HG02798 (cell line): ENCODE results near the gene HK2.

Experiments
- ATAC-seq: cut with Tn5 transposase; IDR thresholded peaks from one replicate; pipeline ENCODE4 v1.9.1; 2021; ENCODE audit warnings: mild to moderate bottlenecking; ENCODE audit not compliant: unreplicated experiment, poor library complexity

The HK2 gene

GRCh38 chr2:74924463-74925265, 90.7 kb downstream of the HK2 start:
- no peak for ATAC-seq

- ATAC-seq = no peak
Measured at GRCh38 chr2:74925361-74925786, 91.4 kb downstream of the HK2 start.

- no peak for ATAC-seq
Measured at GRCh38 chr2:74927621-74928020, 93.7 kb downstream of the HK2 start.

- no peak for ATAC-seq
Measured at GRCh38 chr2:74930811-74931486, 97.0 kb downstream of the HK2 start.

- no peak for ATAC-seq
Measured at GRCh38 chr2:74931940-74932339, 98.0 kb downstream of the HK2 start.

- no peak for ATAC-seq
Measured at GRCh38 chr2:74935975-74936391, 102.1 kb downstream of the HK2 start.

GRCh38 chr2:74937221-74937880, 103.4 kb downstream of the HK2 start:
- ATAC-seq = no peak

- no peak for ATAC-seq
Measured at GRCh38 chr2:74938264-74938663, 104.3 kb downstream of the HK2 start.

GRCh38 chr2:74939919-74940812, 106.2 kb downstream of the HK2 start:
- no peak for ATAC-seq

- ATAC-seq = no peak
Measured at GRCh38 chr2:74941284-74941683, 107.4 kb downstream of the HK2 start.

- ATAC-seq = no peak
Measured at GRCh38 chr2:74942263-74942662, 108.3 kb downstream of the HK2 start.
